CD4-positive, alpha-beta T cell treated with Interleukin-6 at 100 ng/mL for 8 hours (primary cell): ENCODE results near the gene EIF3F.
"Not testable (repeated sequence)": the region's sequence is repeated elsewhere in the genome, so short reads cannot be mapped to it uniquely, and the experiment has no call there.

Source experiments
- DNase-seq: peaks from one replicate; pipeline ENCODE4 v3.0.0-alpha.2; 2020; ENCODE audit warnings: mixed read lengths, low spot score

EIF3F gene

DNA sequence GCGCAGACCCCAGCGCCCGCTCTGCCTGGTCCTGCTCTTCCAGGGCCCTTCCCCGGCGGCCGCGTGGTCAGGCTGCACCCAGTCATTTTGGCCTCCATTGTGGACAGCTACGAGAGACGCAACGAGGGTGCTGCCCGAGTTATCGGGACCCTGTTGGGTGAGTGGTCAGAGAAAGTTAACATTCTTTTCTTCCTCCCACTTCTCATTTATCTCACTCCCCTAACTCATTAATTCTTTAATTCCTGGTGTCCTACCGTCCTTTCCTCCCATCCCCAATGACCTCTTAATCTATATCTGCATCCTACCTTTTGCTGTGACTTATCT lies 385 bp downstream of the EIF3F start:
- DNase-seq = not testable (repeated sequence)

- no peak for DNase-seq
Observed at GRCh38 chr11:7994581-7995278, 7.6 kb downstream of the EIF3F start.

DNA sequence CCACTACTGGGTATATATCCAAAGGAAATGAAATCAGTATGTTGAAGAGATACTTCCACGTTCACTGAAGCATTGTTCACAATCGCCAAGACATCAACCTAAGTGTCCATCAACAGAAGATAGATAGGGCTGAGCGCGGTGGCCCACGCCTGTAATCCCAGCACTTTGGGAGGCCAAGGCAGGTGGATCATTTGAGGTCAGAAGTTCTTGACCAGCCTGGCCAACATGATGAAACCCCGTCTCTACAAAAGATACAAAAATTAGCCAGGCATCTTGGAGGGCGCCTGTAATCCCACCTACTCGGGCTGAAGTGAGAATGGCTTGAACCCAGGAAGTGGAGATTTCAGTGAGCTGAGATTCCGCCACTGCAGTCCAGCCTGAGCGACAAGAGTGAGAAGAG lies 12.7 kb downstream of the EIF3F start:
- DNase-seq = no peak

- no peak for DNase-seq
Observed at GRCh38 chr11:8000390-8000789, 13.3 kb downstream of the EIF3F start.

GRCh38 chr11:8002676-8003075 lies 15.5 kb downstream of the EIF3F start:
- DNase-seq = no peak

DNA sequence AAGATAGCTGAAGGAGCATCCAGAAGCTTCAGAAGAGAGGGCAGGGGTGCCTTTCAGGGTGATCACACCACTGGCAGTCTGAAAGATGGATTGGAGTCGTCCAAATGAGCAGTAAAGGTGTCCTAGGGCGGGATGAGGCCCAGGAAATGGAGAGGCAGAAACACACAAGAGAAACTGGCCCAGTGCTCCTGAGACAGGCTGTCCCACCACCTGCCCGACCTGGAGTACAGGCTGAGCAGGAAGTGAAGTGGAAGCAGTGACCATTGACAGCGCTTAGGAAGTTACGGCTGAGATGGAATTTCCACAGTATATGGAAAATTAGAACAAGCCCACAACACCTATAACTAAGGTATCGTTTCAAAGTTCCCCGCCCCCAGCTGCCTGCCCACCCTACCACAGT lies 16.1 kb downstream of the EIF3F start:
- no peak for DNase-seq

DNA sequence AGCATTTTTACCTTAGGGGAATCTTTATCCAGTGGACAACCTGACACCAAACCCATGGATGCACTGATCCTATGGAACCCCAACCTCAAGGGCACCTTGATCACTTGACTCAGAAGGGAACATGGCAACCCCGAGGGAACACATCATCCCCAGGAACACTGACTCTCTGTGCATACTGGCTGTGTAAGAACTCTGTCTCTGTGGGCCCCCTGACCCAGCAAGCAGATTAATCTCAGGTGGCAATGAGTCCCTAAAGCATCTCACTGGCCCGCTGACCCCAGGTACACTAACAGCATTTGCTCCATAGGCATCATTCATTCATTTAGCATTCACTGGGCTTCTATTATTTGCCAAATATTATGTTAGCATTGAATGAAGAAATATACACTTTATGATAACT lies 16.9 kb downstream of the EIF3F start:
- no peak for DNase-seq

- DNase-seq = no peak
Observed at GRCh38 chr11:8005556-8005955, 18.4 kb downstream of the EIF3F start.

DNA sequence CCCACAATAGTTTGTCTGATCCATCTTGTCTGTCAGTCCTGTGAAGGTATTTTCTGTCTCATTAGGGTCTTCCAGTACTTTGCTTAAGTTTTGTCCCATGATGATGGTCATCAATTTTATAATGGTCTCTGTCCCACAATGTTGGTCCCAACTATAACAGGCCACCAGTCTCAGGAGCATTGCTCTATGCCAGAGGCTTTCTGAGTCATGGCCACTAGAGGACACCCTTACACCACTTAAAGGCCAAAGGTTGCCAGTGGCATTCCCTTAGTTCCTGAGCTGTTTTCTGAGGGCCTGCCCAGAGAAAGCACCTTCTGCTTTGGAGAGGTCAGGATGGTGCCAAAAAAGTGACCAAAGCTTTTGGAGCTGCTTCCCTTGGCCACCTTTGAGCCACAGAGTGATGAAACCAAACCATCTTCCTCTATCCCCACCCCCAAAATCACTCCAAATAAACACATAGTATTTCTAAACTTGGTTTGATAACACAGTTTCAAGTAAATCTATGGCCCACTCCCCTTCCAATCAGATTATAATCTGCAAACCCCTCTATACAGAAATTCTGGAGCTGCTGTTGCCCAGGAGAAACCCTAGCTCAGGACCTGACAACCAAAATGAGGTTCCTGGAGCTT lies 19.3 kb downstream of the EIF3F start:
- DNase-seq = peak; percentile 44

DNA sequence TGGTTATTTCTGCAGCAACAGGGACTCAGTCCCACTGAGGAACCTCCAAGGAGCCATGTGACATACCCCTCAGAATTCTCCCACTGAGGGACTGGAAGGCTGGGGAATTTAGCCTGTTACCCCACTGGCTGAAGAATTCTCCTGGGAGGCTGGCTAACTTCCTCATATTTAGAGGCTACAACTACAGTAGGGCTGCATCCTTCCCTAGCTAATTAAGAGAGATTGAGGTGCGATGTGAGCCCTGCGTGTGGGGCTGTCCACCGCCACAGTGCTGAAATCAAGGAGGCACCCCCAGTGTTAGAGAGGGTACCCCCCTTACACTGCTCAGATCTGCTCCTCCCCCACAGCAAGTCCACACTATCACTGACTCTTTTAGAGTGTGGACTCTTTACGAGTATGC lies 21.1 kb downstream of the EIF3F start:
- DNase-seq = no peak

- no peak for DNase-seq
Observed at GRCh38 chr11:8009856-8010255, 22.7 kb downstream of the EIF3F start.

DNA sequence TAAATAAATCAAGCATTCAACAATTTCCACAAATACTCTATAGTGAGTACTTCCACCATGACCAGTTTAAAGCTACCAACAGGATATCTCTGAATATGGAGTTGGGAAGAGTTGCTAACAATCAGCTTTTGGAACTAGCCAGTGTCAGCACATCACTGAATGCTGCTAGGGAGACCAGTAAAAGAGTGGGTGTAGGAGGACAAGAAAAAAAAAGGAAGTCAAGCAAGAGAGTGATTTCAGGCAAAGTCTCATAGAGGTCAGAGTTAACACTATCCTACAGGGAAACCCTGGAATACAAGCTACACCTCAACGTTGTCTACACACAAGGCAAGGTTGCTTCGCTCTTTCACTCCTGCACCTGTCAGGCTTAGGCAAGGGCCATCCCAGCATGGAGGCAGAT lies 24.2 kb downstream of the EIF3F start:
- no peak for DNase-seq

- no peak for DNase-seq
Observed at GRCh38 chr11:8011981-8012444, 24.9 kb downstream of the EIF3F start.

DNA sequence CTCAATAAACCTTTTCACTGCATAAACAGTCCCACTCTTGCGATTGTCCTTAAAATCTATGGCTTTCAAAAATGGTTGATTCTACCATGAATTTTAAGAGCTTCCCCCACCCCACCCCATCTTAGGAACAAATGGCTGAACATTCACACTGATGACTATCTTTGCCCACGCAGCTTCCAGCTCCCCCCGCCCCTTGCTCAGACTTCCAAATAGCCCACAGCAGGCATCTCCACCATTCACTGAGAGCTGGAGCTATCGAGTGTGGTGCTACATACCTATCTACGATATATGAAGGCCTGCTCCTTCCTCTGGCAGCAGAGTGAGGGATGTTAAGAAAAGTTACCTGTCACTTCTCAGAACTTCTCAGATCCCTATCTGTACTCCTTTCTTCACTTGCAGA lies 26.7 kb downstream of the EIF3F start:
- no peak for DNase-seq

- DNase-seq = no peak
Observed at GRCh38 chr11:8015753-8016239, 28.7 kb downstream of the EIF3F start.

DNA sequence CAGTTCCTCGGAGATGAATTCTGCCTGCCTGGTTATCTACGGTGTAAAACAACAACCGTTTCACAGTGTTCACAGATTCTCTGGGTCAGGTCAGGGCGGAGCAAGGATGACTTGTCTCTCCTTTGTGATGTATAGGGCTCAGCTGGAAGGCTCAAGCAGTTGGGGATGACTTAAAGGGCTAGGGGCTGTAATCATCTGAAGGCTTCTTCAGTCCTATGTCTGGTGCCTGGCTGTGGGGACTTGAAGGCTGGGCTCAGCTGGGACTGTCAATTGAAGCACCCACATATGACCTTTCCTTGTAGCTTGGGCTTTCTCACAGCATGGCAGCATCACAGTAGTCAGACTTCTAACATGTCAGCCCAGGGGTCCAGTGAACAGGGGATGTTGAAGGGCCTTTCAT lies 29.3 kb downstream of the EIF3F start:
- no peak for DNase-seq

DNA sequence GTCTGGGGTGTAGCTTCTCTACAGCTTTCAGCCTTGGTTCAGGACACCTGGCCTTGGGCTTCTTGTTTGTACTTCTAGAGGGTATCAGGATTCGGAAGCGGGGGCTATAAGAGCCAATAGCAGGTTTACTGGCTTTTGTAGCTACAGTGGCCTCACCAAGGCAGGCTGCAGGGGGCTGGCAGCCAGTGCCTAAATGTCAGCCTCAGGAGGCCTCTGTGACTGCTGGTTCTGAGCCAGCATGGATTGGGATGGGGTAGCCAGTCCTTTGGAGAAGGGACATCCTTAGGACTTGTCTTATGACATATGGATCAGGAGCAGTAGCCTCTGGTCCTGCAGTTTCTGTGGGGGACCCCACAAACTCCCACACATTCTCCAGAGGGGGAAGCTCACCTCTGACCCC lies 29.9 kb downstream of the EIF3F start:
- no peak for DNase-seq

- no peak for DNase-seq
Observed at GRCh38 chr11:8017894-8018483, 30.9 kb downstream of the EIF3F start.

DNA sequence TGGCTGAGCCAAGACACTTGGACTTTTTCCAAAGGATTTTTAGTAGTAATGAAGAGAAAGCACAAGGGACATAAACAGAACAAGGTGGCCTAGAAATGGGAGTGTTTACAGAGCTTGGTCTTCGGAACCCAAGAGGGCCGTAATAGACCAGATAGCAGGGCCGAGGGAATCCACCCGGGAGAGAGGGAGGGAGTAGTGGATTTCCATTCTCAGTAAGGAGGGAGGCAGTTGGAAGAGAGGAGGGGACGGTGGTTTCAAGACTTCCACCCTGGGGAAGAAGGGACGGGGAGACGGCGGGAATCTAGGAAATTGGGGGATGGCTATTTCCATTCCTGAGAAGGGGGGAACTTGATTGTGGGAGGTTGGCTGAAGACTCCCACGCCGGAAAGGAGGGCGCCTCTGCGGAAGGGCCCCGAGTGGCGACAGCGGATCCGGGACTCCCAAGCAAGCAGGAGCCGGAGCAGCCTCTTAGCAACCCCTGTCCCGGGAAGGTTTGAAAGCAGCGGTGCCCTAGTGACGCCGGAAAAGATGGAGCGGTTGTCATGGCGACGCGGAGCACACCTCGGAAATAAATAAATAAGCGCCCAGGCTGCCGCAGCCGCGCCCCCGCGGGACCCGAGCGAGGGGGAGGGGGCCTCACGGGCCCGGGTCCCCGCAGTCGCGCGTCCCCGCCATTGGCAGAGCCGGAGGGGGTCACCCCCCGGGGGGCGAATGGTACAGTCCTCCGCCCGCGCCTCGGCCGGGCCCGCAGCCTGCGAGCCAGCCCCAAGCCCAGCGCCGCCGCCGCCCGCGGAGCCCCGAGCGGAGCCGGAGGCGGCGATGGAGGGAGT lies 31.6 kb downstream of the EIF3F start:
- peak; percentile 68 for DNase-seq

DNA sequence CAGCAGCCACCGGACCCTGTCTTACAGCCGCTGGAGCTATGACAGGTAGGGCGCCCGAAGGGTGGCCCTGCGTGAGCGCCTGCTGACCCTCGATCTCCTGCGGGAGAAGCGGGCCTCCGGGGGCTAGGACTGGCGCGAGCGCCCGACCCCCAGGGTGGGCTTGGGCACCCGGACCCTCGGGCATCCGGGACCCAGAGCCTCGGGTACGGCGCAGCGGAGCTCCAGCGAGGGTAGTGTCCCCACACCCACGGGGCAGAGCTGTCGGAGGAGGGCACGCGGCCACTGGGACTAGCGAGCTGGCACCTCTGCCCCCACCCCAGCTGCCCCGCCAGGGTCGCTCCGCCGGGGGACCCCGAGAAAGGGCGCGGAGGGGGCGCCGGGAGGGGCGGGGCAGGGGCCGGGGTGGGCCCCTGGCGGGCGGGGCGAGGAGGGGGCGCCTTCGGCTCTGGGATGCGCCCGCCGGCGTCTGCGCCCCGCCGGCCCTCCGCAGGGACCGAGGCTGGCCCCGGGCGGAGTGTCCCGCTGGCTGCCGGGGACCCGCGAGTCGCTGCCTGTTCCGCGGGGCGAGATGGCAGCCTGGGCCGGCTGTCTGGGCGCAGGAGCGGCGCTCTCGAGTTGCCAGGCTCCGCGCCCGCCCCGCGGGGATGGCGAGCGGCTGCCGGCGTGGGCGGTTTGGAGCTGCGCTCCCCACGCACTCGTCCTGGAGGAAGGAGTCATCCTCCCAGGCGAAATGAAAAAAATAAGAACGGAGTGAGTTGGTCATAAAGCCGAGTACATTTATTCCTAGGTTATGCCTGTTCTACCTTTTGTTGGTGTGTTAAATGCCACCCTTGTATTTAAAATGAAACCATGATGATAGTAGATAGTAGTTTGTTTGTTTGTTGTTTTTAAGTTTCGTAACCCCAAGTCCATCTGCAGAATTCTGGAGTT lies 32.4 kb downstream of the EIF3F start:
- no peak for DNase-seq

DNA sequence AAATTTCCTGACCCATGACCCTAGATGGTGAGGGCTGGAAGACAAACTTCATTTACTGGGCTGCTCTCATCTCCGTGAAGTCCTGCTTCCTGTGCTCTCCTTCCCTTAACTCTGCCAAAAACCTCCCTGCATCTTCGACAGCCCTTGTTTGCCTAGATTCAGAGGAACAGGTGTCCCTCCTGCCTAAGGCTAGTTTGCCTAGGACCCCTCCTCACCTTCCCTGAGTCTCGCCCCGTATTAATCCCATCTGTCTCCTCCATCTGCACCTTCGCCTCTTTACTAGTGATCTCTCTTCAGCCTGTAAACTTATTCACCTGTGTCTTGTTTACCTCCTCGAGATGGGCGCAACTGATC lies 33.1 kb downstream of the EIF3F start:
- DNase-seq = no peak

DNA sequence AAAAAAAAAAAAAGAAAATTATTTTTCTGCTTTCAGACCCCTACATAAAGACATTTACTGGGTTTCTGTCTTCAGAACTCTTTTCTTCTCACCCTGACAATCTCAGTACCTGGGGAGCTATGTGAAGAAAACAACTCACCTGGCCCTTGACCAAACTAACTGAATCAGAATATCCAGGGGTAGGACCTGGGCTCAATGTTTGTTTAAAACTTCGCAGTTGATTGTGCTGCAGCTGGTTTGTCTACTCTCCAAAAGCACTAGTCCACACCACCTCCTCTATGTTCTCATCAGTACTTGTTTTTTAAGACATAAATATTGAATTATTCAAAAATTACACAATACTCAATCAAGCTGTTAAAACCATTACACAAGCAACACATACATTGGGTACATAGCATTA lies 34.8 kb downstream of the EIF3F start:
- DNase-seq = no peak
